Uterus (tissue), 2 donors: ENCODE data around the gene CCDC149.

Experiments used
- CTCF ChIP-seq, 4 experiments: fragments of 200-600 bp in 2 of 4; fragments of 450-650 bp in 2 of 4; sonication (generic) in 2 of 4; IDR thresholded peaks; one replicate each; pipeline ENCODE4 v1.5.1; 2016 to 2019; ENCODE audit warnings: antibody characterized with exemption in 4 of 4, mild to moderate bottlenecking in 2 of 4, moderate library complexity in 1 of 4
- POLR2A ChIP-seq, 2 donors: fragments of 450-650 bp; IDR thresholded peaks; one replicate each; pipeline ENCODE4 v1.6.1; 2016; ENCODE audit warnings: antibody characterized with exemption in 2 of 2, mild to moderate bottlenecking in 1 of 2, moderate library complexity in 1 of 2

- TF ChIP-seq POLR2A (IDR thresholded peaks at IDR 0.05) (no peak), CTCF (IDR thresholded peaks at IDR 0.05) (no peak)
Observed at GRCh38 chr4:24810871-24811631, 101.8 kb downstream of the CCDC149 start.
